Activated CD4-positive, alpha-beta T cell treated with anti-CD3 and anti-CD28 coated beads for 36 hours (primary cell): ENCODE data around the gene FAM185A. TPM values are rescaled to one million over a fixed set of nuclear protein-coding genes. Genes with fewer than 3 reads are reported as not detected.

Experiments used
- ATAC-seq: fragments of 200-7000 bp; cut with Tn5 transposase; one replicate; pipeline ENCODE4 v1.10.0; 2021; ENCODE audit warnings: mild to moderate bottlenecking, moderate library complexity
- CTCF ChIA-PET: fragments of 350-600 bp; sonication (Branson Sonifier 250); formaldehyde crosslinking; loops from one replicate; lab custom pipeline; 2021; ENCODE audit warnings: antibody characterized with exemption; lab: Charles Lee
- POLR2A ChIA-PET: fragments of 350-600 bp; sonication (Branson Sonifier 250); formaldehyde crosslinking; loops from one replicate; lab custom pipeline; 2021; ENCODE audit warnings: antibody characterized with exemption, inconsistent platforms; lab: Charles Lee
- DNase-seq: peaks from one replicate; pipeline ENCODE4 v3.0.0-alpha.2; 2020
- H3K27ac Mint-ChIP-seq: one replicate; pipeline ENCODE4 v1.8.0; 2021; ENCODE audit warnings: mixed read lengths
- H3K27me3 Mint-ChIP-seq: one replicate; pipeline ENCODE4 v1.8.0; 2021; ENCODE audit warnings: mixed read lengths
- H3K36me3 Mint-ChIP-seq: one replicate; pipeline ENCODE4 v1.8.0; 2021; ENCODE audit warnings: low read depth, mixed read lengths
- H3K4me1 Mint-ChIP-seq: one replicate; pipeline ENCODE4 v1.8.0; 2021; ENCODE audit warnings: mixed read lengths
- H3K4me3 Mint-ChIP-seq: one replicate; pipeline ENCODE4 v1.8.0; 2021; ENCODE audit warnings: mild to moderate bottlenecking, moderate library complexity, mixed read lengths
- H3K9me3 Mint-ChIP-seq: one replicate; pipeline ENCODE4 v1.8.0; 2021; ENCODE audit warnings: low read depth, mixed read lengths
- intact Hi-C, 2 experiments: fragments of 100-400 bp; cut with DNase I in 1 of 2; cut with micrococcal nuclease in 1 of 2; formaldehyde crosslinking; loops; one replicate each; pipeline versions ENCODE4 v1.14.2 to v1.15.1; 2022 to 2024; cut with DNase I, micrococcal nuclease
- total RNA-seq, 2 experiments: library from RNA; stranded (reverse); gene quantifications; one replicate each; pipeline ENCODE4 v1.2.3, GENCODE V29; 2021

The FAM185A gene
- total RNA-seq, 2 experiments from 2014 or later: 7.9 to 8.8 TPM

DNA sequence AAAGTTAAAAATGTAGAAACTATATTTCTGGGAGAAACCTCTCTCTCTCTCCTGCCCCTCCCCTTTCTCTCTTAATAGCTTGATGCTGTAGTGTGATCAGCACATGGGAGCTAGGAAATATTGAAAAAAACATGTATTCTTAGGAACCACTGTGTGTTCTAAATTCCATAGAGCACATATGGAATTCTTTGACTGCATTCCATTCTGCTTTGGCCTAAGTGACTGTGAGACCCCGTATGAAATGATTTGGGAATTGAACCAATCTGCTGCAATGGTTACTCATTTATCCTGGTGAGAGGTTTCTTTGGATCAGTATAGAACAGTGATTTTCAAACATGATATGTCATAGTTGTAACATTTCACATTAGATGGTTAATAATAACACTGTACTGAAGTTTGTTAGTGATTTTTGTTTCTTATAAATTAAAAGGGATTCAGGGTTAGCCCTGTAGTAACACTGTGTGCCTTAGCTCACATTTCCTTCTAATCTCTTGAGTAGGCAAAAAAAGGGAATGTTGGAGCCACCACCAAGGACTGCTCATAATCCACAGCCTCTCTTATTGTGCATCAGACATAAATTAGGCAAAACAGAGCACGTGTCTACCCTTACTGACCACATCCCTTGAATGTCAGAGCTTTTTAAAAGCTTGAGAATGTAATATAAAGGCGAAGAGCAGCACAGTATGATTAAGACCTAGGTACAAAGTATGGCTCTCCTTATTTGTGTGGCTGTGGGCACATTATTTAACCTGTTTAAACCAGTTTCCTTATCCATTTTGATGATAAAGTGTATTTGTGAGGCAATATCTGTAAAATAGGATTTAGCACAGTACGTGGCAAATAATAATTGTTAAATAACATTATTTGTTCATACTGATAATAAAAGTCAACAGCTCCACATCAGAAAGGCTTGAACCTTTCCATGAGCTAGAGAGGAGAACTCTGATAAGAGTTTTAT lies 69.1 kb downstream of the FAM185A start:
- no peak overlapping the region for H3K27ac Mint-ChIP-seq
- ChIA-PET CTCF (no interaction called here), POLR2A (no interaction called here)
- H3K9me3 Mint-ChIP-seq: no peaks in the 10 kb centered on the region
- H3K4me3 Mint-ChIP-seq: no peak overlapping the region
- intact Hi-C loops: no loop called here
- ATAC-seq (no peak), DNase-seq (no peak)
- H3K27me3 Mint-ChIP-seq: no peaks in the 10 kb centered on the region
- H3K36me3 Mint-ChIP-seq: peaks cover 5% of the 10 kb centered on the region
- H3K4me1 Mint-ChIP-seq: peaks cover 12% of the 10 kb centered on the region

DNA sequence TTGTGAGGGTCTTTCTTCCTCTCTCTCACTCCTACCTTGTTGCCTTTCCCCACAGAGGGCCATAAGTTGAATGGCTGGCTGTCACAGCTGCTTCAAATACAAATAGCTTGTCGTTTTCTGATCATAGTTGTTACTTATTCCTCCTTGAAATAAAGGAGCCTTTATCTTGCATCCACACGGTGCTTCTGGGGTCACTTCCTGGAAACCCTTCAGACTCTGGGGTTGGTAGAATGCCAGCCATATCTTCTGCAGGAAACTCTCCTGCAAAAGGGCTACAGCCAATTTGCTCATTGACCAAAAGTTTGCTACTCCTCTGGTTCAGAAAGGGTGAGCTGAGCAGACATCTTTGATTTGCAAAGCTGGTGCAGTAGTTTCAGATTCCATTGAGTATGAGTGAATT lies 70.4 kb downstream of the FAM185A start:
- ATAC-seq (no peak), DNase-seq (no peak)
- Mint-ChIP-seq H3K4me3 (no peak overlapping the region), H3K27me3 (no peaks in the 10 kb centered on the region), H3K9me3 (no peaks in the 10 kb centered on the region), H3K4me1 (peaks cover 1% of the 10 kb centered on the region), H3K27ac (no peak overlapping the region), H3K36me3 (peaks cover 5% of the 10 kb centered on the region)
- intact Hi-C loops: no loop called here
- CTCF ChIA-PET: interaction anchor here (1.7 kb wide), 1 partner anchor 13 kb away, joined by 4 read pairs; no protein-coding TSS in a partner anchor
- POLR2A ChIA-PET: no interaction called here

DNA sequence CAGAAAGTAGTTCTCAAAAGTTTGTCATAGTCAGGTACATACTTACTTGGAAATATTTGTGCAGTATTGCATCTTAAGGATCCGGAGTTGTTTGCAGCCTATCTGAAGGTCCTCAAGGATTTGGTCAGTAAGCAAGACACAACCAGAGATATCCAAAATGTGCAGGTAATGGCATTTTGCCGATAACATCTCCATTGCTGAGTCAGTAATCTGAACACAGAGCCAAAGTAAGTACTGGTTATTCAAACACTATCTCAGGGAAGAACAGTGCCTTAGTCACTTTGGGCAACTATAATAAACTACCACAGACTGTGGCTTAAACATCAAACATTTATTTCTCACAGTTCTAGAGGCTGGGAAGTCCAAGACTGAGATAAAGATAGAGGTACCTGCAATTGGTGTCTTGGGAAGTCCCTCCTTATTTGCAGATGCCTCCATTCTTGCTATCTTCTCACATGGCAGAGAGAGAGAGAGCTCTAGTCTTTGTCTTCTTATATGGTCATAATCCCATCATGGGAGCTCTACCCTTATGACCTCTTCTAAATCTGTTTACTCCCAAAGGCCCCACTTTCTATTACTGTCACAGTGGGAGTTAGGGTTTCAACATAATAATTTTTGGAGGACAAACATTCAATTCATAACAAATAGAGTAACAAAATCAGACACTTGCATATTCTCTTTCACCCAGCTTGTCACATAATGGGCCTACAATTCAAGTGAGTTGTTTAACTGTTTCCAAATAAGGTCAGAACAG lies 73.4 kb downstream of the FAM185A start:
- H3K36me3 Mint-ChIP-seq: peaks cover 7% of the 10 kb centered on the region
- H3K27ac Mint-ChIP-seq: no peak overlapping the region
- H3K27me3 Mint-ChIP-seq: no peaks in the 10 kb centered on the region
- intact Hi-C loops: no loop called here
- CTCF ChIA-PET: no interaction called here
- H3K4me3 Mint-ChIP-seq: no peak overlapping the region
- POLR2A ChIA-PET: no interaction called here
- DNase-seq: no peak
- no peaks in the 10 kb centered on the region for H3K4me1 Mint-ChIP-seq
- no peaks in the 10 kb centered on the region for H3K9me3 Mint-ChIP-seq
- no peak for ATAC-seq

DNA sequence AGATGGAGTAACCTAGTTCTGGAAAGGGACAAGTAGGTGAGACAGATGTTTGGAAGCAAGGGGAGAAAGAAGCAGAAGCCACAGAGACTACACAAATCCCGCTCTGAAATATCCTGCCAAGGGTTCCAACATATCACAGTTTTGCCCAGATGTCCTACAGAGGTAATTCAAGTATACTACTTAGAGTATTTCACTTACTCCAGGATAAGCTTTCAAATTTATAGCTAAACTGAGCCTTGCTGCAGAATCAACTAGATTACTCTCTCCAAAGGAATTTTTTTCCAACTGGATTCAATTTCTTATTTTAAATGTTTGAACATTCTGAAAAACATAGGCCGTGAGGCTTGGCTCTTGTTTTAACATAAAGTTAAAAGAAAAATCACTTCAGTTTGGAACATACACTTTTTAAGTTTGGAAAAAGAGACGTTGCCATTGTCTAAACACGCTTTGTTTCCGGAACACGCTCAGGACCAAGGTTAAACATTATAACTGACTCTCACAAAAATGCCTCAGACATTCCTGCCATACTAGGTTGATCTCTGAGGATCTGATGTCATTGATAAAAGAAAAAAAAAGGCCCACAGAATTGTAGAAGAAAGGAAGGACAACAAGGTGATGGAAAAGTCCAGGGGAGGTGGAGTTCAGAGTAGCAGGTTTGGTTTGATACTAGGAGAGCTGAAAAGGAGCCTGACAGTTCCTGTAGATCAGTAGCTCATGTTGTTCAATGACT lies 74.8 kb downstream of the FAM185A start:
- Mint-ChIP-seq H3K27ac (no peak overlapping the region), H3K4me3 (no peak overlapping the region), H3K4me1 (no peaks in the 10 kb centered on the region), H3K9me3 (no peaks in the 10 kb centered on the region), H3K27me3 (no peaks in the 10 kb centered on the region), H3K36me3 (peaks cover 10% of the 10 kb centered on the region)
- ChIA-PET CTCF (no interaction called here), POLR2A (no interaction called here)
- no peak for ATAC-seq
- intact Hi-C loops: no loop called here
- no peak for DNase-seq

DNA sequence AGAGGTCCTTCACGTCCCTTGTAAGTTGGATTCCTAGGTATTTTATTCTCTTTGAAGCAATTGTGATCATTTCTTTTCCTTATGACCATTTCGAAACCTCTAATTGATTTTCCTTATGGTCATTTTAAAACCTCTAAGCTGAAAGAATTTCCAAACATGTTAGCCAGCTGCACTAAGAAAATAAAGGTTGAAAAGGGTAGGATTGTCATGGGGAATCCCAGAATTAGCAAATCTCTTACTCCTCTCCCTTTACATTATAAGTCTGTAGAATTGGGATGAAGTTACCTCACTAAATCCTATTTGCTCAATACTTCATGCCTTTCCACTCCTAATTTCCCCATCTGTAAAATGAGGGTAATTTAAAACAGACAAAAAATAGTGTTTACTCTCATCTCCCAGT lies 79.5 kb downstream of the FAM185A start:
- Mint-ChIP-seq H3K4me3 (no peak overlapping the region), H3K27ac (no peak overlapping the region), H3K4me1 (no peaks in the 10 kb centered on the region), H3K27me3 (no peaks in the 10 kb centered on the region), H3K36me3 (peaks cover 10% of the 10 kb centered on the region), H3K9me3 (no peaks in the 10 kb centered on the region)
- DNase-seq (no peak), ATAC-seq (no peak)
- intact Hi-C loops: no loop called here
- POLR2A ChIA-PET: interaction anchor here (0.6 kb wide), 1 partner anchor 512 kb away, joined by 4 read pairs; no protein-coding TSS in a partner anchor
- CTCF ChIA-PET: interaction anchor here (0.7 kb wide), 1 partner anchor 80 kb away, joined by 3 read pairs; no protein-coding TSS in a partner anchor

DNA sequence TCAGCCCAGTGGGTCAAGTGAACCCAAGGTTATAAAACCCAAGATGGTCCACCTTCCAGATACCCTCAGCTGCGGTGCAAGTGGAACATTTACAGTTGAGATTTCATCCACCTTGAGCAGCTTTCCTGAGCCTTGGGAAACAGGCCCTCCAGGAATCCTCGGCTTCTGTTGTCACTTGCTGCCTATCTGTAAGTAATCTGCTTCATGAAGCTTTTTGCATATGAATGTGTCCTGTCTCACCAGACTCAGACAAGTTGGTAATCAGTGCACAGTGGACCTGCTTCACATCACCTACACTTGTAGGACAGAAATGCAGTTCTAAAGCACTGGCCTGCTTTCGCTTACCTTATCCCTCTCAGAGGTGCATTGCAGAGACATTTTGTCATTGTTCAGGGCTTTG lies 80.3 kb downstream of the FAM185A start:
- Mint-ChIP-seq H3K27me3 (no peaks in the 10 kb centered on the region), H3K36me3 (peaks cover 10% of the 10 kb centered on the region), H3K4me3 (no peak overlapping the region), H3K4me1 (no peaks in the 10 kb centered on the region), H3K27ac (no peak overlapping the region), H3K9me3 (no peaks in the 10 kb centered on the region)
- ChIA-PET POLR2A (interaction anchor here (0.6 kb wide), 1 partner anchor 511 kb away, joined by 4 read pairs; no protein-coding TSS in a partner anchor), CTCF (no interaction called here)
- DNase-seq (no peak), ATAC-seq (no peak)
- intact Hi-C loops: no loop called here

DNA sequence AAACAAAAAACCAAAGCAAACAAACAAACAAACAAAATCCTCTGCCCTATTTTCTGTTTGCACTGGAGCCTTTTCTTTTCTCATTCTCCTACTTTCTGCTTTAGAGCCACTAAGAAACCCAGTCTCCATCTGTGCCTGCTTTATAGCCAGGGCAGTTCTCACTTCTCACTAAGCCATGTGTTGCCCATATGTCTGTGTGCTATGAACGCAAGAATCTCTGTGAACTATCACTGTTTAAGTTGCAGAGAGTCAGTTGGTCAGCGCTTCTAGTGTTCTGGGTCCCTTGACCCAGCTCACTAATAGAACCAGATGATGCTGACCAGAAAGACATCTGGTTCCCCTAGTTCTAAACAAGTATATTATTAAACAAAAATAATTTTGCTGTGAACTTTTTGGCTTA lies 81.4 kb downstream of the FAM185A start:
- POLR2A ChIA-PET: no interaction called here
- Mint-ChIP-seq H3K36me3 (peaks cover 11% of the 10 kb centered on the region), H3K27me3 (no peaks in the 10 kb centered on the region), H3K4me3 (no peak overlapping the region), H3K9me3 (no peaks in the 10 kb centered on the region), H3K27ac (no peak overlapping the region), H3K4me1 (peaks cover 7% of the 10 kb centered on the region)
- DNase-seq (no peak), ATAC-seq (no peak)
- CTCF ChIA-PET: interaction anchor here (0.6 kb wide), 1 partner anchor 43 kb away, joined by 3 read pairs; no protein-coding TSS in a partner anchor
- intact Hi-C loops: no loop called here

DNA sequence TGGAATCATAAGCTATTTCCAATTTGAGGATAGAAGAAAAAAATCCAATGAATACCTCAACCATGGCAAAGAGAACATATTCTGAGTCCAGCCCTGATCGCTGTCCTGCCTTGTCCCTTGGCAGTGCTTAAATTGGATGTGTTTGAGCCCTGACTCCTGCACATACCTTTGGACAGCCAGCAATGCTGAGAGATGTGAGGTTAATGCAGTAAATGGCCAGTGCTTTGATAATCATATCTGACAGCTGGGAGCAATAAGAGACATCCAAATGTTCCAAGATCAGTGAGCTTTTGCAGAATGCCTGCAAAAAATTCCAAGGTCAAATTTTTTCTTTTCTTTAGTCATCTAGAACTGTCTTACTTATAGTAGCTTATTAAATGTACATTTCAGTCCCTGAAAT lies 83.9 kb downstream of the FAM185A start:
- DNase-seq (no peak), ATAC-seq (no peak)
- H3K36me3 Mint-ChIP-seq: peaks cover 11% of the 10 kb centered on the region
- no peaks in the 10 kb centered on the region for H3K9me3 Mint-ChIP-seq
- no peaks in the 10 kb centered on the region for H3K27me3 Mint-ChIP-seq
- ChIA-PET POLR2A (no interaction called here), CTCF (interaction anchor here (1.0 kb wide), 1 partner anchor 13 kb away, joined by 4 read pairs; no protein-coding TSS in a partner anchor)
- H3K4me3 Mint-ChIP-seq: no peak overlapping the region
- peaks cover 8% of the 10 kb centered on the region for H3K4me1 Mint-ChIP-seq
- intact Hi-C loops: no loop called here
- no peak overlapping the region for H3K27ac Mint-ChIP-seq

DNA sequence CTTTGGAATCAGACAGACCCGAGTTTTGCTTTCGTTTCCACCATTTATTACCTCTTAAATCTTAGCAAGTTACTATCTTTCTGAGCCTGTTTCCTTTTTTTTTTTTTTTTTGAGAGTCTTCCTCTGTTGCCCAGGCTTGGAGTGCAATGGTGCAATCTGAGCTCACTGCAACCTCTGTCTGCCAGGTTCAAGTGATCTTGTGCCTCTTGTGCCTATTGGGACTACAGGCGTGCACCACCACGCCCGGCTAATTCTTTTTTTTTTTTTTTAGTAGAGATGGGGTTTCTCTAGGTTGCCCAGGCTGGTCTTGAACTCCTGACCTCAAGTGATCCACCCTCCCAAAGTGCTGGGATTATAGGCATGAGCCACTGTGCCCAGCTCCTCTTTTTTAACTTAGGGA lies 84.5 kb downstream of the FAM185A start:
- H3K4me1 Mint-ChIP-seq: peaks cover 8% of the 10 kb centered on the region
- H3K27ac Mint-ChIP-seq: no peak overlapping the region
- intact Hi-C loops: no loop called here
- ChIA-PET CTCF (no interaction called here), POLR2A (no interaction called here)
- H3K36me3 Mint-ChIP-seq: peaks cover 10% of the 10 kb centered on the region
- H3K27me3 Mint-ChIP-seq: no peaks in the 10 kb centered on the region
- no peaks in the 10 kb centered on the region for H3K9me3 Mint-ChIP-seq
- DNase-seq (no peak), ATAC-seq (no peak)
- H3K4me3 Mint-ChIP-seq: no peak overlapping the region

DNA sequence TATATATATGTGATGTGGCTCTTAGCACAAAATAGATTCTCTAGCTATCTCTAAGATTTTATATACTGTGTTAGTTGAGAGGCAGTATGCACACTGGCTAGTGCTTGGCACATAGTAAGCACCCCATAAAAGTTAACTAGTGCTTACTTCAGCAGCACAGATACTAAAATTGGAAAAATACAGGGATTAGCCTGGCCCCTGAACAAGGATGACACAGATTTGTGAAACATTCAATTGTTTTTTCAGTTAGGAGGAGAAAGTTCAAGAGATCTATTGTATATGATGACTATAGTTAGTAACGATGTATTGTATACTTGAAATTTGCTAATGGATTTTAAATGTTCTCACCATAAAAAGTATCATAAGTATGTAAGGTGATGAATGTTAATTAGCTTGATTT lies 85.7 kb downstream of the FAM185A start:
- Mint-ChIP-seq H3K9me3 (no peaks in the 10 kb centered on the region), H3K27ac (no peak overlapping the region), H3K4me3 (no peak overlapping the region), H3K27me3 (no peaks in the 10 kb centered on the region), H3K36me3 (peaks cover 10% of the 10 kb centered on the region), H3K4me1 (peaks cover 8% of the 10 kb centered on the region)
- no peak for DNase-seq
- no peak for ATAC-seq
- ChIA-PET CTCF (no interaction called here), POLR2A (no interaction called here)
- intact Hi-C loops: loop anchor here in 1 of 2 experiments (2.0 kb wide), 1 partner anchor 40 kb away; no protein-coding TSS in a partner anchor

DNA sequence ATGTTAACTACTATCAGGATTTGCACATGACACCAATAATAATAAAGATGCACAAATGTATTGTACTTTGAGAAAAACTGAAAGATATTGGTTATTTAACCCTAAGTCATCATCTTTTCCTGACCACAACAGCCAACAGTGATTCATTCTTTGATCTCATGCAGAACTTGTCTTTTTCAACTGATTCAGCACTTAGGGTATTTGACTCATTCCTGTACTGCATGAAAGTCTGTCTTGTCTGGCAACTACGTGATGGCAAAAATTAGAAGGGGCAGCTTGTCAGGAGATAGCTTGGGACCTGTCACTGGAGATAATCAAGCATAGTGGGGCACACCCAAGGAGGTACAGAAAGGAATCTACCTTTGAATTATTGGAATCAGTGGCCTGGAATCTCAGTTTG lies 86.2 kb downstream of the FAM185A start:
- H3K4me3 Mint-ChIP-seq: no peak overlapping the region
- peaks cover 10% of the 10 kb centered on the region for H3K36me3 Mint-ChIP-seq
- CTCF ChIA-PET: interaction anchor here (1.2 kb wide), 1 partner anchor 9 kb away, joined by 4 read pairs; no protein-coding TSS in a partner anchor
- no peaks in the 10 kb centered on the region for H3K9me3 Mint-ChIP-seq
- intact Hi-C loops: loop anchor here (1.0 to 2.0 kb wide), 4 partner anchors 21 to 156 kb away; no protein-coding TSS in a partner anchor
- H3K27me3 Mint-ChIP-seq: no peaks in the 10 kb centered on the region
- DNase-seq (peak; percentile 34), ATAC-seq (peak; percentile 95)
- POLR2A ChIA-PET: no interaction called here
- H3K4me1 Mint-ChIP-seq: peaks cover 8% of the 10 kb centered on the region
- no peak overlapping the region for H3K27ac Mint-ChIP-seq
